HG02678 (cell line): Measurements from ENCODE around the gene CAPN3.
"Not testable (repeated sequence)": the region's sequence is repeated elsewhere in the genome, so short reads cannot be mapped to it uniquely, and the experiment has no call there.

Experiments
- ATAC-seq: cut with Tn5 transposase; IDR thresholded peaks from one replicate; pipeline ENCODE4 v1.9.1; 2021; ENCODE audit warnings: mild to moderate bottlenecking, moderate library complexity; ENCODE audit not compliant: unreplicated experiment

CAPN3 gene

GRCh38 chr15:42359249-42359648 is at the start of gene CAPN3:
TSS of gene CAPN3 (plus strand) at chr15:42359501. CDS start at chr15:42359806, 305 bp downstream.
- ATAC-seq = no peak

GRCh38 chr15:42313463-42313862 is 45.8 kb upstream of the CAPN3 start:
- ATAC-seq = no peak

GRCh38 chr15:42314818-42315217 is 44.5 kb upstream of the CAPN3 start:
- ATAC-seq = no peak

- no peak for ATAC-seq
Measured at GRCh38 chr15:42315521-42315920, 43.8 kb upstream of the CAPN3 start.

GRCh38 chr15:42316282-42316805 is 43.0 kb upstream of the CAPN3 start:
- not testable (repeated sequence) for ATAC-seq

GRCh38 chr15:42319206-42319605 is 40.1 kb upstream of the CAPN3 start:
- no peak for ATAC-seq

- ATAC-seq = no peak
Measured at GRCh38 chr15:42324308-42324707, 35.0 kb upstream of the CAPN3 start.

- no peak for ATAC-seq
Measured at GRCh38 chr15:42329161-42329560, 30.1 kb upstream of the CAPN3 start.

- no peak for ATAC-seq
Measured at GRCh38 chr15:42329992-42330391, 29.3 kb upstream of the CAPN3 start.

- no peak for ATAC-seq
Measured at GRCh38 chr15:42331235-42331634, 28.1 kb upstream of the CAPN3 start.

- ATAC-seq = no peak
Measured at GRCh38 chr15:42332331-42332730, 27.0 kb upstream of the CAPN3 start.

- no peak for ATAC-seq
Measured at GRCh38 chr15:42335074-42335473, 24.2 kb upstream of the CAPN3 start.

GRCh38 chr15:42336650-42337049 is 22.7 kb upstream of the CAPN3 start:
- not testable (repeated sequence) for ATAC-seq

- ATAC-seq = not testable (repeated sequence)
Measured at GRCh38 chr15:42337104-42337503, 22.2 kb upstream of the CAPN3 start.

- ATAC-seq = no peak
Measured at GRCh38 chr15:42338500-42338899, 20.8 kb upstream of the CAPN3 start.

- ATAC-seq = no peak
Measured at GRCh38 chr15:42343596-42344232, 15.6 kb upstream of the CAPN3 start.

GRCh38 chr15:42344763-42345162 is 14.5 kb upstream of the CAPN3 start:
- no peak for ATAC-seq

GRCh38 chr15:42345504-42345903 is 13.8 kb upstream of the CAPN3 start:
- no peak for ATAC-seq

GRCh38 chr15:42348083-42348482 is 11.2 kb upstream of the CAPN3 start:
- ATAC-seq = no peak

- ATAC-seq = no peak
Measured at GRCh38 chr15:42349186-42349585, 10.1 kb upstream of the CAPN3 start.

- no peak for ATAC-seq
Measured at GRCh38 chr15:42352401-42352800, 6.9 kb upstream of the CAPN3 start.

- ATAC-seq = no peak
Measured at GRCh38 chr15:42353061-42353460, 6.2 kb upstream of the CAPN3 start.

- no peak for ATAC-seq
Measured at GRCh38 chr15:42354824-42355223, 4.5 kb upstream of the CAPN3 start.
